Esophagus squamous epithelium (tissue), 4 donors: ENCODE results near the gene RPLP2.

Source experiments
- POLR2A ChIP-seq, 4 donors: fragments of 450-650 bp; IDR thresholded peaks; one replicate each; pipeline ENCODE4 v1.6.1; 2017; ENCODE audit warnings: antibody characterized with exemption in 4 of 4, mild to moderate bottlenecking in 4 of 4, moderate library complexity in 3 of 4
- TF ChIP-seq, protein P1 (sequence below), 6 experiments: fragments of 450-650 bp in 4 of 6; fragments of 200-600 bp in 2 of 6; sonication (generic) in 2 of 6; IDR thresholded peaks; one replicate each; pipeline ENCODE4 v1.5.1; 2016 to 2019; ENCODE audit warnings: antibody characterized with exemption in 6 of 6, mild to moderate bottlenecking in 4 of 6, moderate library complexity in 4 of 6

DNA sequence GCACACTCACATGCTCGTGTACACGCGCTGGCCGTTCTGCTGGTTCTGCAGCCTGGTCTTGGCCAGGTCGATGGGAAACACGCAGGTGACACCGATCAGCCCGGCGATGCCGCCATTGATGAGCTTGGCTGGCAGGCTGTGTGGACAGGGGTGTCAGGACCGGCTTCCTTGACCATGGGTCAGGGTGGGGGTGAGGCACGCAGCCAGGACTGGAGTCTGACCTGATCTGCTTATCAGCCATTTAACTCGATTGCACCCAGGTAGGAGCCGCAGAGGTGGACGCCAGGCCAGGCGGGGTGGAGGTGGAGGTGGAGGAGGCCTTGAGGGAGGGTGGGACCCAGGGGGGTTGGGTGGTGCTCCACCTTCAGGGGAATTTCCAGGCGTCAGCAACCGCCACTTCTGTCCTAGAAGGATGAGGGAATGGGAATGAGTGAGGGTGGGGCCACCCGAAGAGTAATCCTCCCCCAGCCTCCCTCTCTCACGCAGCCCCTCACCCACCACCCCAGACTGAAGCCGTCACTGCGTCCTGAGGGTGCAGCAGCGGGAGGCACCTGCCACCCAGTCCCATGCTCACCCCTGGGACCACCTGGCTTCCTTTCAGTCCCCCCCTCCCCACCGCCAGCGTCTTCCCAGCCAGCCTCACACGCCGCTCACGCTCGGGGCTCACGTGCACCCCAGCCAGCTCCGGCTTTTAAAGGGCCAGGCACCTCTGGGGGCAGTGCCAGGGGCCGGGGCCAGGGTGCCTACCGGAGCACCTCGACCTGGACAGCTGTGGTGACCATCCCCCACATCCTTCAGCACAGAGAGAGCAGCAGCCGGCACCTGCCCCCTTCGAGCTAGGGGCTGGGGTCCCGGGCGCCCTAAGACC is 14.8 kb upstream of the RPLP2 start:
- TF ChIP-seq, protein P1, sequence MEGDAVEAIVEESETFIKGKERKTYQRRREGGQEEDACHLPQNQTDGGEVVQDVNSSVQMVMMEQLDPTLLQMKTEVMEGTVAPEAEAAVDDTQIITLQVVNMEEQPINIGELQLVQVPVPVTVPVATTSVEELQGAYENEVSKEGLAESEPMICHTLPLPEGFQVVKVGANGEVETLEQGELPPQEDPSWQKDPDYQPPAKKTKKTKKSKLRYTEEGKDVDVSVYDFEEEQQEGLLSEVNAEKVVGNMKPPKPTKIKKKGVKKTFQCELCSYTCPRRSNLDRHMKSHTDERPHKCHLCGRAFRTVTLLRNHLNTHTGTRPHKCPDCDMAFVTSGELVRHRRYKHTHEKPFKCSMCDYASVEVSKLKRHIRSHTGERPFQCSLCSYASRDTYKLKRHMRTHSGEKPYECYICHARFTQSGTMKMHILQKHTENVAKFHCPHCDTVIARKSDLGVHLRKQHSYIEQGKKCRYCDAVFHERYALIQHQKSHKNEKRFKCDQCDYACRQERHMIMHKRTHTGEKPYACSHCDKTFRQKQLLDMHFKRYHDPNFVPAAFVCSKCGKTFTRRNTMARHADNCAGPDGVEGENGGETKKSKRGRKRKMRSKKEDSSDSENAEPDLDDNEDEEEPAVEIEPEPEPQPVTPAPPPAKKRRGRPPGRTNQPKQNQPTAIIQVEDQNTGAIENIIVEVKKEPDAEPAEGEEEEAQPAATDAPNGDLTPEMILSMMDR (IDR thresholded peaks at IDR 0.05) = no peak
- no peak for TF ChIP-seq POLR2A (IDR thresholded peaks at IDR 0.05)
